GM21717 (cell line): ENCODE results near the gene TMEM91.

Experiments used
- ATAC-seq: cut with Tn5 transposase; IDR thresholded peaks from one replicate; pipeline ENCODE4 v1.9.1; 2021; ENCODE audit warnings: mild to moderate bottlenecking, moderate library complexity; ENCODE audit not compliant: unreplicated experiment

TMEM91 gene

GRCh38 chr19:41427647-41428480 lies 51.5 kb downstream of the TMEM91 start:
- ATAC-seq, result no peak

GRCh38 chr19:41428481-41428859 lies 52.1 kb downstream of the TMEM91 start:
- no peak for ATAC-seq

- ATAC-seq, result no peak
Observed at GRCh38 chr19:41430922-41431321, 54.6 kb downstream of the TMEM91 start.

GRCh38 chr19:41431426-41432386 lies 55.4 kb downstream of the TMEM91 start:
- no peak for ATAC-seq

GRCh38 chr19:41433171-41433570 lies 56.8 kb downstream of the TMEM91 start:
- ATAC-seq, result no peak
